GM19455 (cell line): ENCODE measurements around the gene IL17RB.

Experiments used
- ATAC-seq: cut with Tn5 transposase; IDR thresholded peaks from one replicate; pipeline ENCODE4 v1.9.1; 2021; ENCODE audit not compliant: unreplicated experiment

The IL17RB gene

GRCh38 chr3:53902067-53902466, 55.7 kb downstream of the IL17RB start:
- no peak for ATAC-seq

GRCh38 chr3:53902711-53903110, 56.3 kb downstream of the IL17RB start:
- ATAC-seq: no peak

GRCh38 chr3:53913401-53913800, 67.0 kb downstream of the IL17RB start:
- ATAC-seq: no peak
